Fibroblast of the conjunctiva (primary cell): Measurements from ENCODE around the gene FNBP1L.

Source experiments
- DNase-seq: peaks from one replicate; pipeline ENCODE4 v3.0.0-alpha.2; 2010; ENCODE audit warnings: low read depth

Gene FNBP1L

GRCh38 chr1:93592551-93592949, 144.6 kb downstream of the FNBP1L start:
- DNase-seq: no peak

GRCh38 chr1:93593854-93594602, 146.1 kb downstream of the FNBP1L start:
- no peak for DNase-seq

GRCh38 chr1:93594603-93594880, 146.6 kb downstream of the FNBP1L start:
- DNase-seq: no peak

GRCh38 chr1:93595266-93595665, 147.3 kb downstream of the FNBP1L start:
- no peak for DNase-seq

- DNase-seq: no peak
Observed at GRCh38 chr1:93595743-93596142, 147.8 kb downstream of the FNBP1L start.

GRCh38 chr1:93596329-93597089, 148.6 kb downstream of the FNBP1L start:
- no peak for DNase-seq

GRCh38 chr1:93597709-93598108, 149.8 kb downstream of the FNBP1L start:
- no peak for DNase-seq

- no peak for DNase-seq
Observed at GRCh38 chr1:93598396-93598795, 150.5 kb downstream of the FNBP1L start.

GRCh38 chr1:93598861-93599439, 151.0 kb downstream of the FNBP1L start:
- DNase-seq: no peak

- no peak for DNase-seq
Observed at GRCh38 chr1:93599479-93599878, 151.6 kb downstream of the FNBP1L start.

GRCh38 chr1:93600663-93601062, 152.7 kb downstream of the FNBP1L start:
- DNase-seq: no peak

- DNase-seq: no peak
Observed at GRCh38 chr1:93601686-93602085, 153.8 kb downstream of the FNBP1L start.

- DNase-seq: no peak
Observed at GRCh38 chr1:93602101-93602500, 154.2 kb downstream of the FNBP1L start.

- no peak for DNase-seq
Observed at GRCh38 chr1:93603106-93603505, 155.2 kb downstream of the FNBP1L start.

GRCh38 chr1:93603601-93604000, 155.7 kb downstream of the FNBP1L start:
- DNase-seq: no peak
